ENCODE measurements around the gene PRKAG2.

PRKAG2 gene

DNA sequence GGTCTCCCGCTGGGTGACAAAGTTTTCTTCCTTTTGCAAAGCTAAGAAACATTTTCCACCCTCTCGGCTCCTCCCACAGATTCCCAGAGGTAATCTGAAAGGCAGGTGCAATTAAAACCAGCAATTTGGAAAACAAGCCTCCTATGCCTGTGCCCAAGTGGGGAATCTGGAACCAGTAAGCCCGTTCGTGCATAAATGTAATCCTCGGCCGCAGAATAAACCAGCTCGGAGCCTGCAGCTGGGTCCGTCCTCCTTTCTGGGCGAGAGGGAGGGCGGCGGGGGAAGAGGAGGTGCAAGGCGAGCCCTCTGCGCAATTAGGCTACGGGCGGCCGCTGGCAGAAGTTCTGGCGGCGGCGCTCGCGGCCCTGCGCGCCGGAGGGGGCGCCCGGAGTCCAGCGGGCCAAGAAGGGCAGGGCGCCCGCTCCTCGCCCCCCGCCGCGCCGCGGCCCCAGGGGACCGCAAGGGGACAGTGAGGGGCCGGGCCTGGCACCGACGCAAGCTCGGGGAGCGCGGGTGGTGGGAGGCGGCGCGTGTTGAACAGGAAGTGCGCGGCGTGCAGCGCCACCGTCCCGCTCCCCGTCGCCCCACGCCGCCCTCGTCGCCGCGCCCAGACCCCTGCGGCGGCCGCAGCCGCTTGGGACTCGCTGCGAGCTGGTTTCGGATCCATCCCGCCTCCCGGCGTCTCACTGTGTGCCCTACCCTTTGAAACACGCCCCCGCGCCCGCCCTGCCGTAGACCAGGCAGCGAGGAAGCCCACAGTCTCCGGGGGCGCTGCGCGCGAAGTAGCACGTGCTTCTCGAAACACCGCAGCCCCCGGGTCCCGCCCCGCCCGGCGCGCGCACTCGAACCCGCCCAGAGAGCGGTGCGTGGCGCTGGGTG, at the start of gene PRKAG2:
Gene PRKAG2 (minus strand): TSS at position 217 of the 879 bp plus-strand sequence. CDS start 495 bp downstream, outside the sequence.
- Histone ChIP-seq H3K36me3 (ENCODE audit: low read length) (no peaks in the 10 kb centered on the region), H3K4me3 (ENCODE audit: insufficient read depth, low read length, poor library complexity, severe bottlenecking) (no peak within 1 kb of the TSS), H3K9me2 (replicated peaks; ENCODE audit: insufficient read depth, low read length) (no peaks in the 10 kb centered on the region), H3F3A (ENCODE audit: insufficient read depth) (no peaks in the 10 kb centered on the region), H4K20me1 (ENCODE audit: low read depth, low read length) (no peaks in the 10 kb centered on the region), H2AFZ (ENCODE audit: low read depth, low read length, severe bottlenecking) (no peak within 1 kb of the TSS), H3K4me2 (ENCODE audit: low read depth, low read length, poor library complexity, severe bottlenecking) (no peak within 1 kb of the TSS), H3K27me3 (ENCODE audit: low read length) (no peaks in the 10 kb centered on the region), H3K79me2 (ENCODE audit: insufficient read depth, low read length) (no peaks in the 10 kb centered on the region), H3K9ac (ENCODE audit: low read length) (no peak within 1 kb of the TSS), H3K9me3 (ENCODE audit: insufficient read depth, low read length) (no peaks in the 10 kb centered on the region), H3K27ac (ENCODE audit: low read depth, low read length) (no peak within 1 kb of the TSS)
- TF ChIP-seq, protein P1, sequence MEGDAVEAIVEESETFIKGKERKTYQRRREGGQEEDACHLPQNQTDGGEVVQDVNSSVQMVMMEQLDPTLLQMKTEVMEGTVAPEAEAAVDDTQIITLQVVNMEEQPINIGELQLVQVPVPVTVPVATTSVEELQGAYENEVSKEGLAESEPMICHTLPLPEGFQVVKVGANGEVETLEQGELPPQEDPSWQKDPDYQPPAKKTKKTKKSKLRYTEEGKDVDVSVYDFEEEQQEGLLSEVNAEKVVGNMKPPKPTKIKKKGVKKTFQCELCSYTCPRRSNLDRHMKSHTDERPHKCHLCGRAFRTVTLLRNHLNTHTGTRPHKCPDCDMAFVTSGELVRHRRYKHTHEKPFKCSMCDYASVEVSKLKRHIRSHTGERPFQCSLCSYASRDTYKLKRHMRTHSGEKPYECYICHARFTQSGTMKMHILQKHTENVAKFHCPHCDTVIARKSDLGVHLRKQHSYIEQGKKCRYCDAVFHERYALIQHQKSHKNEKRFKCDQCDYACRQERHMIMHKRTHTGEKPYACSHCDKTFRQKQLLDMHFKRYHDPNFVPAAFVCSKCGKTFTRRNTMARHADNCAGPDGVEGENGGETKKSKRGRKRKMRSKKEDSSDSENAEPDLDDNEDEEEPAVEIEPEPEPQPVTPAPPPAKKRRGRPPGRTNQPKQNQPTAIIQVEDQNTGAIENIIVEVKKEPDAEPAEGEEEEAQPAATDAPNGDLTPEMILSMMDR (IDR thresholded peaks at IDR 0.05; ENCODE audit: insufficient read depth, low read length, poor library complexity, severe bottlenecking), result no peak
- TF ChIP-seq EZH2phosphoT487 (conservative IDR thresholded peaks at IDR 0.05; ENCODE audit: low read length), result no peak

DNA sequence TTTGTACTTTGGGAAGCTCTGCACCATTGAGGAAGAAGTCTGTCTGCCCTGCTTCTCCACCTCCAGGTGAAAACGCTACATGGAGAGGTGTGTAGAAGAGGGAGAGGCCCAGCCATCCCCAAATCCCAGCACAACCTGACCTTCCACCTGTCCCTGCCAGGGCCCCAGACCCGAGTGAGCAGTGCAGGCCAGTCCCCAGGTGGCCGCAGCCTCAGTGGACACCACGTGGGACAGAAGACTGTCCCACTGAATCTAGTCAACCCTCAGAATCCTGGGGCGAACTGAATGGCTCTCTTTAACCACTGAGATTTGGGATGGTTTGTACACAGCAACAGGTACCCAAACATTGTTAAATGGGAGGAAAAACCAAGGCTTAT, 49.4 kb upstream of the PRKAG2 start:
- no peak overlapping the region for H3K4me3 ChIP-seq (ENCODE audit: insufficient read depth, low read length, poor library complexity, severe bottlenecking)
- H2AFZ ChIP-seq (ENCODE audit: low read depth, low read length, severe bottlenecking), result no peak overlapping the region
- H3K36me3 ChIP-seq (ENCODE audit: low read length), result no peaks in the 10 kb centered on the region
- H3F3A ChIP-seq (ENCODE audit: insufficient read depth), result no peaks in the 10 kb centered on the region
- H3K27me3 ChIP-seq (ENCODE audit: low read length), result no peaks in the 10 kb centered on the region
- H3K9ac ChIP-seq (ENCODE audit: low read length), result no peak overlapping the region
- no peaks in the 10 kb centered on the region for H3K9me3 ChIP-seq (ENCODE audit: insufficient read depth, low read length)
- no peaks in the 10 kb centered on the region for H3K79me2 ChIP-seq (ENCODE audit: insufficient read depth, low read length)
- no peak overlapping the region for H3K27ac ChIP-seq (ENCODE audit: low read depth, low read length)
- TF ChIP-seq, protein P1 (IDR thresholded peaks at IDR 0.05; ENCODE audit: insufficient read depth, low read length, poor library complexity, severe bottlenecking), result no peak
- no peak for TF ChIP-seq EZH2phosphoT487 (conservative IDR thresholded peaks at IDR 0.05; ENCODE audit: low read length)
- H3K9me2 ChIP-seq (replicated peaks; ENCODE audit: insufficient read depth, low read length), result no peaks in the 10 kb centered on the region
- no peak overlapping the region for H3K4me2 ChIP-seq (ENCODE audit: low read depth, low read length, poor library complexity, severe bottlenecking)
- no peaks in the 10 kb centered on the region for H4K20me1 ChIP-seq (ENCODE audit: low read depth, low read length)

DNA sequence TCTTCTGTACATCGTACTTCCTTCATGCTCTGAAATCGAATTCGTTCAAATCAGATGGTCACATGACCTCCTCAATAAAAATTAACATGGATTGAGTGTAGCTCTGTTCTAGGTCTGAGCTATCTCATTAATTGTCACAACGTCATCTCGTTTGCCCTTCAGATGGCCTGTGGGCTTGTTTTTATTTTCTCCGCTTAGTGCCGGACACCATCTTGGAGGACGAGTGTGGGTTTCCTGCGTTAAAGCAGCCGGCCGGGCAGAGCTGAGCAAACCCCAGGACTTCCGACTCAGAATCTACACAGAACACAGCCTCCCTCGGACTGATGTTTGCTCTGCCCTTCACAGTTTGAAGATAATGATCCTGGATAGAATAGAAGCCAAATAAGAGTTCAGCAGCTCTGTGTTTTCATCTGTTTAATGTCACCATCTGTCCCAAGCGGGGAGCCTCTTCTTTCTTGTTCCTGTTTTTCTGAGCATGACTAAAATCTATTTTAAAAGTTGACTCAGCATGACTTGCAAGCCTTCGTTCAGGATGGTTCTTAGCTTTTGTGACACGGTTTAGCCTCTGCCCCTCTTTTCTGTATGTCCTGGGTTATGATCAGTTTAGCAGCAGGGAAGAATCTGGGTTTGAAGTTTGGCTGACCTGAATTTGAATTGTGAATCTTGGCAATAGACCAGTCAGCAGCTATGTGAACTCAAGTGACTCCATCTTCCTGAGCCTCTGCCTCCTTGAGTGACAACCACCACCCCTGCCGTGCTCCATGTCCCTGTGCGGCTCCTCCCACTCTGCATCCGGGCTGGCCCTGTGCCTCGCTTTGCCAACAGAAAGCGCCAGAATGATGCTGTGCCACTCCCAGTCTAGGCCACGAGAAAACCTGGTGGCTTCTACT, 48.8 kb upstream of the PRKAG2 start:
- H3K27me3 ChIP-seq (ENCODE audit: low read length), result no peaks in the 10 kb centered on the region
- no peaks in the 10 kb centered on the region for H3F3A ChIP-seq (ENCODE audit: insufficient read depth)
- H3K4me3 ChIP-seq (ENCODE audit: insufficient read depth, low read length, poor library complexity, severe bottlenecking), result no peak overlapping the region
- H3K79me2 ChIP-seq (ENCODE audit: insufficient read depth, low read length), result no peaks in the 10 kb centered on the region
- H2AFZ ChIP-seq (ENCODE audit: low read depth, low read length, severe bottlenecking), result no peak overlapping the region
- H3K9me3 ChIP-seq (ENCODE audit: insufficient read depth, low read length), result no peaks in the 10 kb centered on the region
- no peak overlapping the region for H3K4me2 ChIP-seq (ENCODE audit: low read depth, low read length, poor library complexity, severe bottlenecking)
- H3K9ac ChIP-seq (ENCODE audit: low read length), result no peak overlapping the region
- no peaks in the 10 kb centered on the region for H3K36me3 ChIP-seq (ENCODE audit: low read length)
- H4K20me1 ChIP-seq (ENCODE audit: low read depth, low read length), result no peaks in the 10 kb centered on the region
- TF ChIP-seq, protein P1 (IDR thresholded peaks at IDR 0.05; ENCODE audit: insufficient read depth, low read length, poor library complexity, severe bottlenecking), result no peak
- no peak for TF ChIP-seq EZH2phosphoT487 (conservative IDR thresholded peaks at IDR 0.05; ENCODE audit: low read length)
- H3K9me2 ChIP-seq (replicated peaks; ENCODE audit: insufficient read depth, low read length), result no peaks in the 10 kb centered on the region
- H3K27ac ChIP-seq (ENCODE audit: low read depth, low read length), result no peak overlapping the region
